Activated CD8-positive, alpha-beta memory T cell treated with anti-CD3 and anti-CD28 coated beads for 4 hours (primary cell): Measurements from ENCODE around the gene THOC6.
"Not testable (repeated sequence)": the region's sequence is repeated elsewhere in the genome, so short reads cannot be mapped to it uniquely, and the experiment has no call there.

ENCODE experiments used
- DNase-seq, 2 donors: peaks; one replicate each; pipeline ENCODE4 v3.0.0-alpha.2; 2020; ENCODE audit warnings: low read depth in 2 of 2

The THOC6 gene

DNA sequence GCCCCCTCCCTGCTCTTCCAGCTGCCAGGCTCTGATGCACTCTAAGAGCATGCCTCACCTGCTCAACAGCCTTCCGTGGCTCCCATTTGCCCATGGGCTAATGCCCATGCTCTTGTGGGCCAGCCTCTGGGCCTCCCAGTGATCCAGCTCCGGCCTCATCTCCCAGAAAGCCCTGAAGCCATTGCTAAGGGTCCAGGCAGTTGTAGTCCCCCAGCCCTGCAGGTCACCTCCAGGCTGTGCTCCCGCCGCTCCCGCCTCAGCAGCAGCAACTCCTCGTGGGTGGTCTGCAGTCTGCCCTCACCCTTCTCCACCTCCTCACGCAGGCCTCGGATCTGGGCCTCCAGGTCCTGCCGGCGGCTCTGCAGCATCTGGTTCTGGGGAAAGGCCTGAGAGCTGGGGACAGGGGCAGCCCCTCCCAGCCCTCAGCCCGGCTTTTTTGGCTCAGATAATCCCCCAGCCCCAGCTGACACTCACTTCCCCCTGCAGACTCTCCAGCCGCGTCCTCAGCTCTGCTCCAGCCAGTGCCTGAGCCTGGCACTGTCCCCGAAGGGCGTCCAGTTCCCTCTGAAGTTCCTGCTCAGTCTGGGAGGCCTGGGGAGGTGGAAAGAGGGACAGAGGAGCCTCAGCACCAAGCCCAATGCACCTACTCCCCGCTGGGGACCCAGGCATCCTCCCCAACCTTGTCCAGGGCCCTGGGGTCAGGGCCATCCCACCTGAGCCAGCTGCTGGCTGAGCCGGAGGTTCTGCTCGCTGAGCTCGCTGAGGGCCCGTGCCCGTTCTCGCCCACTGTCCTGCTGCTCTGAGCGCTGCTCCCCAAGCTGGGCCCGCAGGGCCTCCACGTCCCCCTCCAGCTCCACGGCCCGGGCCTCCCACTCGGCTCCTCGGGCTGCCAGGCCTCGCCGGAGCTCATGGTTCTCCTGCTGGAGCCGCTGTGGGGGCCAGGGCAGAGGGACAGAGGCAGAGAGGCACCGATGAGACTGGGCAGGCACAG, 6.7 kb downstream of the THOC6 start:
- DNase-seq = no peak

DNA sequence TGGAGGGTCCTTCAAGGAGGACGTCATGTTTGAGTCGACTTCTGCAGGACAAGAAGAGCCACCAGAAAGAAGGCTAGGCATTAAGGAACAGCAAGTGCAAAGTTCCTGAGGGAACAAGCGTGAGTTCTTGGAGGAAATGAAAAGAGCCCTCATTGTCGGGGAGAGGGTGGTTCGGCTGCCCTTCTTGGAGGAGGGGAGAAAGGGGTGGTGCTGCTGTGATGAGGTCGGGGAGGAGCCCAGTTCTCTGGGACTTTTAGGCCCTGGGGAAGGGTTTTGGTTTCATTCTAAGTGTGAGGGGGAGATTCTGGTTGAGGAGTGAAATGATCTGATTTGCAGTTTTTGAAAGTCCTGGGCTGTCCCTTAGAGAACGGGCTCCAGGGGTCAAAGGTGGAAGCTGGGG, 8.8 kb downstream of the THOC6 start:
- no peak for DNase-seq

DNA sequence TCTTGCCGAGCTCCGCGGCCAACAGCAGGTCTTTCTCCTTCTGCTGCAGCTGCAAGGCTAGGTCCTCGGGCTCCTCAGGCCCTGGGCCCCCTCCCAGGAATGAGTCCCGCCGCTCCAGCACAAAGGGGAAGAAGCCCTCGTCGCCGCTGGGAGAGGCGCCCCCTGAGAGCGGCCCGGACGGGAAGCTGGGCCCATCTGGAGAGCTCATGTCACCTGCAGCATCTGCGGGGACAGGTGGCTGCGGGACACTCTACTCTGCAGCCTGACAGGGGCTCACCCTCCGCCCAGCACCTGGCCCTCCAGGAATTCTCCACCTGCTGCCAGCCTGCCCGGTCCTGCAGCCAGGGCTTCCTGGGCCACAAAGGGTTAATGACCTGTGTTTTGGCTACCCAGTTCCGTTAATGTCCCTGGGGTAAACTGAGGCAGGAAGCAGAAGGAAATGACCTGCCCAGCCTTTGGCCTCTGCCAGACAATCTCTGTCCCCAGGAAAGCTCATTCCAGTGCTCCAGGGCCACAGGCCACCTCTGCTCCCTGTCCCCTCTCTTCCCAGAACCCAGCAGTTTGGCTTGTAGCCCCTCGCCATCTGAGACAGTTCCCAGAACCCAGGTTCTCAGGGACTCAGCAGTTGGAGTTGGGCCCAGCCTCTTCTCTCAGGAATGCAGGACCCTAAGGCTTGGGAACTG, 11.6 kb downstream of the THOC6 start:
- DNase-seq = no peak

DNA sequence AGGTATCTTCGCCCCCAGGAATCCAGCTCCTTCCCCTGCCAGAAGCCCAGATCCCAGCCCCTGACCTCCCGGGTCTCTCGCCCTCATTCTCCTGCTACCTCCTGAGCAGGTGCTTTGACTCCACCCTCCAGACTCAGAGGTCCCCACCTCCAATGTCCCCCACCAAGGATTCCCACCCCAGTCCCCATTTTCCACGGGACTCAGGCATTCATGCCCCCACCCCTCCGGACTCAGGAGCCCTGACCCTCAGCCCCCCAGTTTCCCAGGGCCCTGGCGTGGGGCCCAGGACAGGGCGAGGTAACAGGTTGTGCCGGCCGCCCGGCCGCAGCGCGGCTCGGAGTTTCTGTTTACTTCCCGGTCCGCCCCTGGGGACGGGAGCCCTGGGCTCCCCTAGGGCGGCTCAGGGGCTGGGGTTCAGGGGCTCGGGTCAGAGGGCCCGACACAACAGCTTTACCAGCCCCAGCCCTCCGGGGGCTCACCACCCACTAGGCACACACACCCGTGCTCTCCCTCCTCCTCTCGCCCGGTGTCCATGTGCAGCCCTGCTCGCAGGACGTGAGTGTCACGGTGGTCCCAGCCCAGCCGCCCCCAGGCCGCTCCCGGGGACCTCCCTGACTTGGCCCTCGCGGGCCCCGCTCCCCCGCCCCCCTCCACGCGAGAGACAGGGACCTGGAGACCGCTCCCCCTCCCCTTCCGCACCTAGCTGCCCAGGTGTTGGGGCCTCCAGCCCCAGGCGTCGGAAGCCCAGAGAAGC, 12.3 kb downstream of the THOC6 start:
- DNase-seq = no peak

DNA sequence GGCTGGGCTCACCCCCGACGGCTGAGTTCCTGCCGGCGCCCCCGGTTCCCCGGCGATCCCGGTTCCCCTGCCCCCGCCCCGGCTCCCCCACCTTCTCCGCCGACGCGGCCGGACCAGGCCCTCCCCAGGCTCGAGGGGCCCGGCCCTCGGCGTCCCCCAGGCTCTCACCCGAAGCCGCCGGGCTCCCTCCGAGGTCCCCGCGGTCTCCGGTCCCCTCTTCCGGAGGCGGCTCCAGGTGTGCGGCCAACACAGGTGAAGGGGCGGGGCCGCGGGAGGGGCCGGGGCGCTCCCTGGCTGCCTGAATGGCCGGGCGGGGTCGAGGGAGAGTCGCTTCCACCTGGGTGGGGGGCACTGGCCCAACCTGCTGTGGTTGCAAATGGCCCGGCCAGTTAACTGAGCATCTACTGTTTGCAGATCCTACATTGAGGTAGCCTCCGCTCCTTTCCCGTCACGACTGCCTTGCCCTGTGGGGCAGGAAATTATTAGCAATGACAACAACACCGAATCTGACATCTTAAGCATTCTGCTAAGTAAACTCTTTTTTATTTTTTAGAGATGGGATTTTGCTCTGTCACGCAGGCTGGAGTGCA, 13.0 kb downstream of the THOC6 start, which contains the start of gene BICDL2:
TSS of gene BICDL2 (minus strand) at position 219 of the 590 bp plus-strand sequence. CDS start 1,448 bp downstream, outside the sequence.
- no peak for DNase-seq

DNA sequence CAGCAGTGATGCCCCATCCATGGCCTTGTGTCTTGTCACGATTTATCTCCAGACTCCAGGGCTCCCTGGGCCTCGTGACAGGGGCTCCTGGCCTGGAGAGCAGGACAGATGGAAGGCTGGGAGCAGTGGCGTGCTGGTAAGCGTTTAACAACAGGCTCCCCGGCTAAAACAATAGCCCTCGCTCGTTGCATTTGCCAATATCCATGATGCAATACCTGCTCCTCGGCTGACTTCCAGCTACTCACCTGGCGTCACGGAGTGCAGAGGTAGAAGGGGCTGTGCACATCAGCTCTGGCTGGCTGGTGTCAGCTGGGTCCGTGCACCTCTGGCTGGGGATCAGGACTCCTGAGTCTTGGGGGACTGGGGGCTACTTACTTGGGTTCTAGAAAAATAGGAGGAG, 14.4 kb downstream of the THOC6 start:
- DNase-seq = no peak

DNA sequence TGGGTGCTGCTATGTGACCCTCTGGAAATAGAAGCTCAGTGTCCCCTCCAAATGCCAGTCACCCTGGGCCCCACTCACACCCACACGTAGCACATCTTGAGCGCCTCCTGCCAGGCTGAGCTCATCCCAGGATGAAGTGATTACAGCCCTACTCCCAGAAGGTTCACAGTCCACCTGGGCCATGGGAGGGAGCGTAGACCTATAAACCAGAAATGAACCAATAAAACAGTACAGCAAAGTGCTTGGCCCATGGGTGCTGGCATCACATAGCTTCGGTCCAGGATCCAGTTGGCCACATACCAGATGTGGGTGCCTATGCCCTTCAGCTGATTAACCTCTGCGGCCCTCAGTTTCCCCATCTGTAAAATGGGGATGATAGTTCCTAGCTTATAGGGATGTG, 15.1 kb downstream of the THOC6 start:
- DNase-seq = no peak

DNA sequence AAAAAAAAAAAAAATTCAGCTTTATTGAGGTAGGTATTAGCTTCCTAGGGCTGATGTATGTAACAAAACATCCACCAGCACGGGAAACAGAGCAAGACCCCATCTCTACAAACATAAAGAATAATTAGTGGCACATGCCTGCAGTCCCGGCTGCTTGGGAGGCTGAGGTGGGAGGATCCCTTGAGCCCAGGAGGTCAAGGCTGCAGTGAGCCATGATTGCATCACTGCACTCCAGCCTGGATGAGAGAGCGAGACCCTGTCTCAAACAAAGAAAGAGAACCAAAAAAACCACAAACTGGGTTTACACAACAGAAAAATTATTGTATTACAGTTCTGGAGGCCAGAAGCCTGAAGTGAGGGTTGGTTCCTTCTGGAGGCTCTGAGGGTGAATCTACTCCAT, 18.5 kb downstream of the THOC6 start:
- DNase-seq = no peak

DNA sequence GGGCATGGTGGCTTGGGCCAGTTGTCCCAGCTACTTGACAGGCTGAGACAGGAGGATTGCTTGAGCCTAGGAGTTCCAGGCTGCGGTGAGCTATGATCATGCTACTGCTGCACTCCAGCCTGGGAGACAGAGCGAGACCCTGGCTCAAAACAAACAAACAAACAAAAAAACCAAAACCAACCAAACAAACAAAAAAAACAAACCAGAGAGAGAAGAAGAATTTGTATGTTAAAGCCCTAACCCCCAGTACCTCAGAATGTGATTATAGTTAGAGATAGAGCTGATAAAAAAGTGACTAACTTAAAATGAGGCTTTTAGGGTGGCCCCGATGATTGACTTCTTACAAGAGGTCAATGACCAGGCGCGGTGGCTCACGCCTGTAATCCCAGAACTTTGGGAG, 20.9 kb downstream of the THOC6 start:
- DNase-seq = no peak

DNA sequence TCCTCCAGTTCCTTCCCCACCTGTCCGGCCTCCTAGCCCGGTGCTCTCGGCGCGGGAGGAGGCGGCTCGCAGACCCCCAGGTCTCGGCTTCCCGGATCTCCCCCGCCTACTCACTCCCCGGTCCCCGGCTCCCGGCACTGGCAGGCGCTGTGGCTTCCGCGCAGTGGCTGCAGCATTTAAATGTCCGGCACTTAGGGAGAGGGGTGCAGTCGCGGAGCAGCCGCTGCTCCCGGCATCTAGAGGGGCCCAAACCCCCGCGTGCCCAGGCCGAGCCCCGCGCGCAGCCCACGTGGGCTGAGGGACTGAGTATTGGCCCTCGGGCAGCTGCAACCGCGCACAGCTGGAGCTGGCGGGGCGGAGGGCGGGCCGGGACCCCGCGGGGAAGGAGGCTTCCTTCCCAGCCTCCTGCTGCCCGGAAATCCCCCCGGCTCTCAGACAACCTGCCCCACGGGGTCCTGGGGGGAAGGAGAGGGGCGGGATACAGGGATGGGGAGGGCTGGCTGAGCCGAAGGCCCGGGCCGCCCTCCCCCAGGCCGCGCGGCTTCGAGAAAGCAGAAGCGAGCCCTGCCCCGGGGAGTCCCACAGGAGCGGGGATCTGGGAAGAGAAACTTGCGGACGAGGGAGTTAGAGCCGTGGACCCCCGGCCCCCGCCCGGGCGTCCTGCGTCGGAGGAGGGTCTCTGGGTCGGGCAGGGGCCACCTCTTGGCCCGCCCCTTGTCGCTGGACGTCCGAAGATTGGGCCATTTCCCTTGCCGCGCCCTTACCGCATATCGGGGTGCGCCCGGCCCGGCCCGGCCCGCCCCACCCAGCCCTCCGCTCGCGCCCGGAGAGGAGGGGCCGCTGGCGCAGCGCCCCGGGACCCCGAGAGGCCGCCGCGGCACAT, 22.2 kb downstream of the THOC6 start, which contains the start of gene MMP25:
TSS of gene MMP25 (plus strand) at position 804 of the 883 bp plus-strand sequence. CDS start 357 bp downstream, outside the sequence.
- DNase-seq = no peak

DNA sequence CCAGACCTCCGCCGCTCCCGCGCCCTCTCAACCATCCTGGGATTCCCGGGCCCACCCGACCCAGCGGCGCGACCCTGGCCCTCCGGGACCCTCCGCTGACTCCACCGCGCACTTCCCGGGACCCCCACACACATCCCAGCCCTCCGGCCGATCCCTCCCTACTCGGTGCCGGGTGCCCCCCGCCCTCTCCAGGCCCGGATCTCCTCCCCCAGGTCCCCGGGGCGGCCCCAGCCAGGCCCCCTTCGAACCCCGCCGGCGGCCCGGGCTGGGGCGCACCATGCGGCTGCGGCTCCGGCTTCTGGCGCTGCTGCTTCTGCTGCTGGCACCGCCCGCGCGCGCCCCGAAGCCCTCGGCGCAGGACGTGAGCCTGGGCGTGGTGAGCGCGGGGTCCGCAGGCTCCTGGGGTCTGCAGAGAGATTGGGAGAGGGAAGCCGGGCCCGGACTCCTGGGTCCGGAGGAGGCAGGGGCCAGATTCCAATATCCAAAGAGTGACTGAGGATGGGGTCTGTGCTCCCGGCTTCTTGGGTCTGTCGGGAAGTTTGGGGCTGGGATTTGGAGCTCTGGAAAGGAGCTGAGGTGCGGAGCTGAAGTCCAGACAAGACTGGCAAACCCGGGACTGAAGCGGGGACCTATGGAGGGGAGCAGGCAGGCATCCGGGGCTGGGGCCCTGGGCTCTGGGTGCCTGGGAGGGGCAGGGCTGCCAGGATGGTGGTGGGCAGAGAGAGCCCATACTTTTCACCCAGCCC, 23.0 kb downstream of the THOC6 start:
- no peak for DNase-seq

DNA sequence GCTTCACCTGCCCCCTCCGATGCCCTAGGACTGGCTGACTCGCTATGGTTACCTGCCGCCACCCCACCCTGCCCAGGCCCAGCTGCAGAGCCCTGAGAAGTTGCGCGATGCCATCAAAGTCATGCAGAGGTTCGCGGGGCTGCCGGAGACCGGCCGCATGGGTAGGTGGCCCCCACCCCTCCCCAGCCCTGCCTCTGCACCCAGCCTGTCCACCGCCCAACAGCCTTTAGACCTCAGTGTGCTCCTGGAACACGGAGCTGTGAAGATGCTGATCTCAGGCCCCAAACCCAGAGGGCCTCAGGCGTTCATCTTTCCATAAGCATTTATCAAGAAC, 23.5 kb downstream of the THOC6 start:
- no peak for DNase-seq

DNA sequence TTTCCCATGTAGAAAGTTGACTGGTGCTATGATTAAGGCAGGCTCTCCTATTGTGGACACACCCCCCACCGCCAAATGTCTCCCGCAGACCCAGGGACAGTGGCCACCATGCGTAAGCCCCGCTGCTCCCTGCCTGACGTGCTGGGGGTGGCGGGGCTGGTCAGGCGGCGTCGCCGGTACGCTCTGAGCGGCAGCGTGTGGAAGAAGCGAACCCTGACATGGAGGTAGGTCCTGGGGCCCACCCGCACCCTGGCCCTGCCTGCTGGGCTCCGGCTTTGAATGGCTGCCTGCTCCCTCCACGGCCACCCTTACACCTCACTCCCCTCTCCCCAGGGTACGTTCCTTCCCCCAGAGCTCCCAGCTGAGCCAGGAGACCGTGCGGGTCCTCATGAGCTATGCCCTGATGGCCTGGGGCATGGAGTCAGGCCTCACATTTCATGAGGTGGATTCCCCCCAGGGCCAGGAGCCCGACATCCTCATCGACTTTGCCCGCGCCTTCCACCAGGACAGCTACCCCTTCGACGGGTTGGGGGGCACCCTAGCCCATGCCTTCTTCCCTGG, 26.2 kb downstream of the THOC6 start:
- no peak for DNase-seq

DNA sequence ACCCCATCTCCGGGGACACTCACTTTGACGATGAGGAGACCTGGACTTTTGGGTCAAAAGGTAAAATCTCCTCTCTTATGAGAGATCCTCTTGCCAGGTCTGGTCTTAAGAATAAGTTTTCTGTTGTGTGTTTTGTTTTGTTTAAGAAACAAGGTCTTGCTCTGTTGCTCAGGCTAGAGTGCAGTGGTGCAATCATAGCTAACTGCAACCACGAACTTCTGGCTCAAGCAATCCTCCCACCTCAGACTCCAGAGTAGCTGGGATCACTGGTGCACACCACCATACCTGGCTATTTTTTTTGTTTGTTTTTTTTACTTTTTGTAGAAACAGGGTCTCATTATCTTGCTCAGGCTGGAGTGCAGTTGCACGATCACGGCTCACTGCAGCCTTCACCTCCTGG, 26.7 kb downstream of the THOC6 start:
- no peak for DNase-seq

DNA sequence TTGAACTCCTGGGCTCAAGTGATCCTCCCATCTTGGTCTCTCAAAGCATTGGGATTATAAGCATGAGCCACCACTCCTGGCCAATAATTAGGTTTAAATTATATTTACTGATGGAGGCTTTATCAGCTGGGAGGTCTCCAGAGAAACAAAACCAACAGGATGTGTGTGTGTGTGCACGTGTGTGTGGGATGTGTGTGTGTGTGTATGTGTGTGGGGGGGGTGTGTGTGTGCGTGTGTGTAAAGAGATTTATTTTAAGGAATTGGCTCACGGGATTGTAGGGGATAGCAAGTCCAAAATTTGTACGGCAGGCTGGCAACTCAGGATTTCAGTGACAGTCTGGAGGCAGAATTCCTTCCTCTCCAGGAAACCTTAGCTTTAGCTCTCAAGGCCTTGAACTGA, 27.2 kb downstream of the THOC6 start:
- DNase-seq = no peak

DNA sequence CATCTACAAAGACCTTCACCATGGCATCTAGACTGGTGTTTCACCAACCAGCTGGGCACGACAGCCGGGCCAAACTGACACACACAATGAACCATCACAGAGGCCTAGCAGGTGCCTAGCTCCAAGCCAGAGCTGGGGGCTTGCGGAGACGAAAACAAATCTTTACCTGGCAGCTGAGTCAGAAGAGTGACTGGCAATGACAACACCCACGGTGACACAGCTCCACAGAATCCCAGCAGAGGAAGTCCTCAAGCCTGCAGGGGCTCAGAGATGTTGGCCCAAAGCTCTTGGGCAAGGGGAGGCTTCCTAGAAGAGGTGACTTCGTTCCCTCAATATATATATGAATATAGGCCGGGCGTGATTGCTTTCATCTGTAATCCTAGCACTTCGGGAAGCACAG, 27.7 kb downstream of the THOC6 start:
- no peak for DNase-seq

DNA sequence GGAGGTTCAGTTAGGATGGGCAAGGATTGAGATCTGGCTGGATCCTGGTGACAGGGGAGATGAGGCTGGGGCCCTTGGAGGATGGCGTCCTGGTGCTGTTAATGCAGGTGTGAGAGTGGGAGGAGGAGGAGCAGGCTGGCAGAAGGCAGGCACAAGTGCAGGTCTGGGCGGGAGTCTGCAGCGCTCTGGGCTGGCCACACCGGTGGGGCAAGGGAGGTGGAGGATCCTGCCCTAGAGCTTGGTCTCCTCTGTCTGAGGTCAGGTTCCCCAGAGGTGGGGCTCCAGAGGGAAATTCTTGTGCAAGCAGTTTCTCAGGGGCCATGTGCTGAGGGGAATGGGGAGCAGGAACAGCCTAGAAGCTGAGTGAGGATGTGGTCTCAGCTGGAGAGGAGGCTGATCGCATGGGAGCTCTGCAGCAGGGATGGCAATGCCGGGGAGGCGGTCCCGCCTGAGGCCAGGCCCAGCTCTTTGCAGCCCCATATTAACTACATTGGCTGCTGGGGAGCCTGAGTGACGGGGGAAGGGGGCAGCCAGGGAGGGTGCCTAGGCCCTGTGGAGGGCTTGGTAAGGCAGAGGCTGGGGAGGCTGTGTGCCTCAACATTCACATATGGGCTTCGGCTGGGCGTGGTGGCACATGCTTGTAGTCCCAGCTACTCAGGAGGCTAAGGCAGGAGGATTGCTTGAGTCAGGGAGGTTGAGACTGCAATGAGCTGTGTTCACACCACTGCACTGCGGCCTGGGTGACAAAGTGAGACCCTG, 28.9 kb downstream of the THOC6 start:
- not testable (repeated sequence) for DNase-seq

DNA sequence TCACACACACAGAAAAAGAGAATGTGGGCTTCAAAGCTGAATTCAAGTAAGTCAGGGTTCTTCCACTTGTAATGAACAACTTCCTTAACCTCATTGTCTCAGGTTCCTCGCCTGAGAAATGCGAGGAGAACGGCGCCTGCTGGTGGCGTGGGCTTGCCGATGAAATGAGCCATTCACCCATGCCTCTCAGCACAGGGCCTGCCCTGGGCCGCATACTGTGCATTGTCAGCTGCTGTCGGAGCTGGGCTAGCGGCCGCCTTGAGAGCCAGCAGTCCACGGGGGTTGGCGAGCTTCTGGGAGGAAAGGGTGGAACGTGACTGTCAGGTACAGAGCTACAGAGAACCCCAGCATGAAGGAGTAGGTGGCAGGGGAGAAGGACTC, 29.5 kb downstream of the THOC6 start:
- not testable (repeated sequence) for DNase-seq
